Epithelial cell of proximal tubule (primary cell): ENCODE data around the gene WDFY2. TPM values are rescaled to one million over a fixed set of nuclear protein-coding genes. Genes with fewer than 3 reads are reported as not detected.

Experiments used
- DNase-seq: peaks from one replicate; pipeline ENCODE4 v3.0.0-alpha.2; 2011; ENCODE audit warnings: low read depth
- H3K4me3 ChIP-seq: 2 replicates; pipeline ENCODE4 v1.5.1; 2011; ENCODE audit warnings: low read depth, mild to moderate bottlenecking, low read length
- total RNA-seq: library from RNA; depleted of rRNA; stranded (reverse); fragments of >200 nt; gene quantifications from 2 replicates; pipeline ENCODE4 v1.2.3, GENCODE V29; 2015
- TF ChIP-seq, protein P1 (sequence below): conservative IDR thresholded peaks from 2 replicates; pipeline ENCODE4 v1.5.1; 2012; ENCODE audit warnings: low read depth, mild to moderate bottlenecking, low read length

Gene WDFY2
- total RNA-seq, 1 donor from 2014 or later: 5.1 TPM

DNA sequence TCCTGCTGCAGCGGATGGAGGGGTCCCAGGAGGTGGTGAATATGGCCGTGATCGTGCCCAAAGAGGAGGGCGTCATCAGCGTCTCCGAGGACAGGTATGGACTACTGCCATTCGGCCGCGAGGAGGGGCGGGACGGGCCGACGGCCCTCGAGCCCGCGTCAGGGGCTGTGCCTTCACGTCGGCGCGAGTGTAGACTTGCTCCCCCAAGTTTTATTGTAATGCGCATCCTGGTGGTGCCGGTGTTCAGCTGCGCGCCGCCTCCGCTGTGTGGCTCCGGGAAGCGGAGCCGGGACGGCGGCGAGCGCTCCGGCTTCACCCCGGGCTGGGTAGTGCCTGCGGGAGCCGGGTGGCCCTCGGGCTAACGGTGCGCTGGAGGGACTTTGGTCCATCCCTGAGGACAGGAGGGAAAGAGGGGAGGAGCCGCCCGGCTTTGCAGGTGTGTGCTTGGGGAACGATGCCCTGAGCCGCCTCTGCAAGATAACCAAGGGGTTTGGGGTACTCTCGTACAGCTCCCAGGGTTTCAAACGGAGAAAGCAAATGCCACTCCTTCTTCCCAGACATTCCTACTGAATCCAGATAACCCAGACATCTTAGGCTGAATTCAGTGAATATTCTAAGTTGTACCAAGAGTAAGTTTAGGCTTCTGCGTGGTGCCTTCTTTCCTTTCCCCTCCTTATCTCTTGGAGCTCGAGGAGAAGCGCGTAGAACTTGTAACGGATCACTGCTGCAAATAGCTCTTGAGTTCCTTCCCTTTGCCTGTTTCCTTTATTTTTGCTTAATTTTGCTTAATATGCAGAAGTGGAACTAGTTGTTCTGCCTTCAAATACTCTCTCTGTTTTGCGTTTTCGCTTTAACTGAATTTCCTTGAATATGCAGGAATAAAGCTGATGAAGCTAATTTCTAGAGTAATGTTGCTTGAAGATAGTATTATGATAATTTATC is 740 bp downstream of the WDFY2 start:
- peak overlapping the region; percentile 97 for H3K4me3 ChIP-seq
- no peak for DNase-seq
- TF ChIP-seq, protein P1, sequence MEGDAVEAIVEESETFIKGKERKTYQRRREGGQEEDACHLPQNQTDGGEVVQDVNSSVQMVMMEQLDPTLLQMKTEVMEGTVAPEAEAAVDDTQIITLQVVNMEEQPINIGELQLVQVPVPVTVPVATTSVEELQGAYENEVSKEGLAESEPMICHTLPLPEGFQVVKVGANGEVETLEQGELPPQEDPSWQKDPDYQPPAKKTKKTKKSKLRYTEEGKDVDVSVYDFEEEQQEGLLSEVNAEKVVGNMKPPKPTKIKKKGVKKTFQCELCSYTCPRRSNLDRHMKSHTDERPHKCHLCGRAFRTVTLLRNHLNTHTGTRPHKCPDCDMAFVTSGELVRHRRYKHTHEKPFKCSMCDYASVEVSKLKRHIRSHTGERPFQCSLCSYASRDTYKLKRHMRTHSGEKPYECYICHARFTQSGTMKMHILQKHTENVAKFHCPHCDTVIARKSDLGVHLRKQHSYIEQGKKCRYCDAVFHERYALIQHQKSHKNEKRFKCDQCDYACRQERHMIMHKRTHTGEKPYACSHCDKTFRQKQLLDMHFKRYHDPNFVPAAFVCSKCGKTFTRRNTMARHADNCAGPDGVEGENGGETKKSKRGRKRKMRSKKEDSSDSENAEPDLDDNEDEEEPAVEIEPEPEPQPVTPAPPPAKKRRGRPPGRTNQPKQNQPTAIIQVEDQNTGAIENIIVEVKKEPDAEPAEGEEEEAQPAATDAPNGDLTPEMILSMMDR: peak; percentile 16

DNA sequence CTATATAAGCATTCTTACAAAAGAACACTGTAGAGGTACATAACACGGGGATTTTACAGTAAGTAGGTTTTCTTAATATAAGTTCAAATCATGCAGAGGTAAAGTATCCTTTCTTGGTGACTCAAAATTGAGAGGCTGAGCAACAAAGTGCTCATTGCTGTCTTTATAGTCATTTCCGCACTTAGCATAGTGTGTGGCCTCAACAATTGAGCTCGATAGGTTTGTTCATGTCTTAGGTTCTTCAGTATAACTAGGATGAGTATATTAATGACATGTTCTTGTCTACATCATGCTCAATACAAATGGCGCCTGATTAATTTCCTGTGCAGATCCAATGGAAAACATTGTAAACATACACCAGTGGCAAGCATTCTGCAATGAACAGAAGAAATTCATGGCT is 1.4 kb downstream of the WDFY2 start:
- no peak for DNase-seq
- TF ChIP-seq, protein P1: no peak
- H3K4me3 ChIP-seq: peak overlapping the region; percentile 97

DNA sequence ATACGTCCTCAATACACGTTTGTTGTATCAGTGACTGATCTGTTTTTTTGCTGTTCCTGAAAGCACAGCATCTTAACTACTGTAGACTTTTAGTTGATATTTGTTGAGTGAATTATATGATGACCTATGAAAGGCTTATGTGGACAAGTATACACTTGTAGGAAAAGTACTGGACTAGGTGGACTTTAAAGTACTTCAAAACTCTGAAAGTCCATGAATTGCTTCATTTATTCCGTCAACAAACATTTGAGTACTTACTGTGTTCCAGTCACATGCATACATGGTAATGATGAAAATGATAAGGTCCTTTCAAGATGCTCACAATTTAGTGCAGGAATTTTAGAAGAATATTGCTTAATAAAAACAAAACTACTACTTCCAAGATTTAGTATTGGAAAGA is 3.1 kb downstream of the WDFY2 start:
- DNase-seq: no peak
- TF ChIP-seq, protein P1: no peak
- no peak overlapping the region for H3K4me3 ChIP-seq

DNA sequence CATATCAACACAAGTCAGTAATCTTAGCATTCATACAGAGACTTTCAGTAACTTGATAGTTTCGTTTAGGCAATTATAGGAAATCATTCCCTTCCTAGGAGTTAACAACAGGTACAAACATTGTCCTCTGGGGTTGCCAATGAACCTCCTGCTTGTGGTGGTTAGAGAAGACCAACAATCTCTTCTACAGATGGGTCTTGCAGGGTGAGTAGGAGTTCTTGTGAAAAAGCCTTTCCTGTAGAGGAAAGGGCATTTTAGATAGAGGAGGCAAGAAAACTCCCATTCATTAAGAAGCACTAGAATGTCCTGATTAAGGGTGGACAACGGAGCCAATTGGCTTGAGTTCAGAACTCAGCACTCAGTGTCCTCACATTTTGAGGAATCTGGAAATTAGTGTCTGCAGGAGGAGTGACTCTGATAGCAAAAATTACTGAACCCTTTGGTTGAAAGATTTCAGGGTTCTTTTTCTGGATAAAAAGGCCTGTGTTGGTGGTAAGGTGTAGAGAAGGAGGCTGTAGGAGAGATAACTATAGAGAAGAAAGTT is 4.2 kb downstream of the WDFY2 start:
- DNase-seq: no peak
- TF ChIP-seq, protein P1: no peak
- no peak overlapping the region for H3K4me3 ChIP-seq

DNA sequence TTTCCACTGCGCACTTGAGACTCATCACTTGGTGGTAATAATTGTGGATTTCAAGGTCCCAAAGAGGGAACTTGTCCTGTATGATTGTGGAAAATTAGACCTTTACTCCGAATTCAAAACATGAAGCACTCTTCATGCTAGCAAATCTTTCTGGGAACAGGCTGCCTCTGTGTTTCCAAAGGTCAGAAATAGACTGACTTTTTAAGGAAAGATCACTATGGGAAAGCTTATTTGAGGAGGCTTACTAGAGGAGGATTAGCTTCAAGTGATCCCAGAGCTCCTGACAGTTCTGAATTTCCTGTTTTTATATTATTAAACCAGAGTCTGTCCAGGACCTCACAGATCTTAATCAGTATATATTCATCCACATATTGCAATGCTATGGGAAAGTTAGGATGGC is 5.5 kb downstream of the WDFY2 start:
- no peak overlapping the region for H3K4me3 ChIP-seq
- no peak for DNase-seq
- TF ChIP-seq, protein P1: no peak

DNA sequence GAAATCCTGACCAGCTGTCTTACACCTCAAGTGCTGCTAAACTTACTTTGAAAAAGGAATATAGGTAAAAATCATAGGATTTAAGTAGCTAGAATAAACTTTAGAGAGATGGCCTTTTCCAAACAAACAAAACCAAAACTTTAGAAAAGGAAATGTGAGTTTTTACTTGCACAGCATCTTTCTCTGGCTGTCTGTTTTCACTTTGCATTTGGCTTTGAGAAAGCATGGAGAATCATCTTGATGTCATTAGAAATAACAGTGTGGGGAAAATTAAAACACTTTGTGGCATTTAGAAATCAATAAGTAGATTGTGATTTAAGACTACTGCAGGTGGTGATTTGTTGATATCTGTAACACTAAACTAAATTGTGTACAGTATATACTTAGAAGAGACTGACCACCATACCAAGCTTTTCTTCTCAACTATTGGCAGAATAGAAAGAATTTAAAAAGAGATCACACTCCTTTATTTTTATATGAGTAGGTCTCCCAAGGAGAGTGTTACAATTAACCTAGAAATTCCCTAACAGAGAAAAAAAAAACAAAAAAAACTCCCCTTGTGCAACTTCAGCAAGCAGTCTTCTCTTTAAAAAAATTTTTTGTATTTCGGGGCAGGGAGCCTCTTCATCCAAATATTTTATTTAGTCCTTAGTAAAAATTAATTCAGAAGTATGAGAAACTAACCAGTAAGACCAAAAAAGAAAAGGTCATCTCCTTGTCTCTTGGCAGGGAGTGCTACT is 6.1 kb downstream of the WDFY2 start:
- H3K4me3 ChIP-seq: no peak overlapping the region
- TF ChIP-seq, protein P1: no peak
- no peak for DNase-seq
